HG02763 (cell line): Measurements from ENCODE around the gene SEMA6B.

Experiments used
- ATAC-seq: cut with Tn5 transposase; IDR thresholded peaks from one replicate; pipeline ENCODE4 v1.9.1; 2021; ENCODE audit warnings: mild to moderate bottlenecking, moderate library complexity; ENCODE audit not compliant: unreplicated experiment

Gene SEMA6B

GRCh38 chr19:4498694-4499093 is 60.8 kb downstream of the SEMA6B start:
- ATAC-seq, result no peak

- ATAC-seq, result no peak
Measured at GRCh38 chr19:4497770-4498389, 61.6 kb downstream of the SEMA6B start.

GRCh38 chr19:4496304-4496703 is 63.2 kb downstream of the SEMA6B start:
- ATAC-seq, result no peak

GRCh38 chr19:4495471-4495870 is 64.0 kb downstream of the SEMA6B start:
- ATAC-seq, result no peak

GRCh38 chr19:4494691-4495064 is 64.8 kb downstream of the SEMA6B start:
- no peak for ATAC-seq

GRCh38 chr19:4493929-4494690 is 65.4 kb downstream of the SEMA6B start:
- no peak for ATAC-seq

GRCh38 chr19:4493104-4493928 is 66.2 kb downstream of the SEMA6B start:
- no peak for ATAC-seq
